Stimulated activated CD4-positive, alpha-beta T cell treated with anti-CD3 and anti-CD28 coated beads, Interleukin-4, amount 100 ng/mL, for 1 hour (primary cell): ENCODE measurements around the gene PSMB7.

Source experiments
- DNase-seq: peaks from one replicate; pipeline ENCODE4 v3.0.0-alpha.2; 2020

The PSMB7 gene

GRCh38 chr9:124409410-124409809, 5.8 kb downstream of the PSMB7 start:
- no peak for DNase-seq

- DNase-seq = no peak
Observed at GRCh38 chr9:124403246-124403645, 12.0 kb downstream of the PSMB7 start.

- no peak for DNase-seq
Observed at GRCh38 chr9:124399968-124400940, 15.0 kb downstream of the PSMB7 start.

- DNase-seq = no peak
Observed at GRCh38 chr9:124399323-124399967, 15.8 kb downstream of the PSMB7 start.

DNA sequence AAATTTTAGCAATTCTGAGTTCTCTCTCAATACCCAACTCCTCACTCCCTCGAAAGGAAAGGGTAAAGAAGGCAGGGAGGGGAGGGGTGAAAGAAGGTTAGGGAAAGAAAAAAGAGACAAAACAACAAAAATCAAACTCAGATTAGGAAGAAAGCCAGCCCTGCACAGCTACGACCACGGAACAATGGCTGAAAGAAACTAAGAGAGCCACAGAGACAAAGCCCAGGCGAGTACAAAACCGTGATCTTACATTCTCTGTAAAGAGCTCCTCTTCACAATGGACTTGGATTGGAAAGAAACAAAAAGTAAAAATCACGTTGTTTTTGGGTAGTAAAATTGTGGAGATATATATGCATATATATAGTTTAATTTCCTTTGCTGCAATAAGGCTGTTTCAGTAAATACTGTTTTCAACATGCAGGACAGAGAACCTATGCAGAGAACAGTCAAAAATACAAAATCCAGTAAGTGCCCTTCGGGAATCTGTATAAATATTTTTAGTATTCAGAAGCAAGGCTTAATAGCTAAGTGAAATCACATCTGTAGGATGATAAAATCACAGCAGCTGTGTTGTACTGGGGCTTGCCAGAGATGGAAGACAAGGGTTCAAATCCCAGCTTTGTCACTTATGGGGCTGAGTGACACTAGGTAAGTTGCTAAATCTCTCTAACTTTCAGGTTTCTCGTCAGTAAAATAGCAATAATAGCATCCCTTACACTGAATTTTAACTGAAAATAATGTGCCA, 16.9 kb downstream of the PSMB7 start:
- DNase-seq = no peak

DNA sequence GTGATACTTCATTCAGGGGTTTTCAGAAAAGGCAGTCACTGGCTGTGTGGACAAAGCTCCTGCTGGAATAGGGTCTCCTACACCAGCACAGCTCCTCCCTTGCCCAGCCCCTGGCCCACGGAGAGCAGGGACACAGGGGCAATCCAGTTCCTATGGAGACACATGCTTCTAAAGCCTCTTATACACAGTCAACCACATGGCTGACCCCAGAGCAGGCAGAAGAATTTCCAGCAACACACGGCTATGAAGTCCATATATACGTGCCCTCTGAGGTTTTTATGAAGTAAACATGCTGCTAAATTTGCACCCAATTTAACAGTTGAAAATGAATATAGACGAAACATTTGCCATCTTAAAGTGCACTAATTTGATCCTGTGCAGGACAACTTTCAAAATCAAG, 19.4 kb downstream of the PSMB7 start:
- no peak for DNase-seq

GRCh38 chr9:124394596-124394995, 20.6 kb downstream of the PSMB7 start:
- no peak for DNase-seq

- DNase-seq = no peak
Observed at GRCh38 chr9:124394167-124394566, 21.1 kb downstream of the PSMB7 start.

- no peak for DNase-seq
Observed at GRCh38 chr9:124392871-124393460, 22.3 kb downstream of the PSMB7 start.

DNA sequence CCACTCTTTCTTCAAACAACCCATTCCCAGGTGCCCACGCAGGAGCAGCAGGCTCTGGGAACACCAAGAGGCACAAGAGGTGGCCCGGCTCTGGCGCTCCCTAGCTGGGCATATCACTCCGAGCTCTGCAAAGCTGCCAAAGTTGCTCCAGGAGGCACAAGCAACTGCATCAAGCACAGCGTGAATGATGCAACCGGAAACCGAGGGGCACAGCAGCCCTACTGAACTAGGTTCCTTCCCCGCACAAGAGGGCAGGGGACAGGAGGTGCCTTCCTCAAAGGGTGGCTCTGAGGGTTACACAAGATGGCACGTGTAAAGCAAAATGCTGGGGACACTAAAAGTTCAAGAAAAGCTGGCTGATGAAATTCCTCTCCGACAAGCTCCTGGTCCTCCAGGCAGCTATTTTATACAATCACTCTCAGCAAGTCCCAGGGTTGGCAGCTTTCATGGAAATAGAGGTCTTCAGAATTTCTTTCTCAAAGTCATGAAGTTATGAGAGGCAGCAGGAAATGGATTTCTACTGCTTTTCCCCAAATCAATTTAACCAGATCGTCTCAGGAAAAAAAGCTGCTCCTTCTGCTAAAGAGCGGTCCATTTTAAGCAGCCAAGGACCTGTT, 22.9 kb downstream of the PSMB7 start:
- DNase-seq = no peak

- DNase-seq = no peak
Observed at GRCh38 chr9:124390794-124391658, 24.2 kb downstream of the PSMB7 start.

- no peak for DNase-seq
Observed at GRCh38 chr9:124389146-124389939, 25.9 kb downstream of the PSMB7 start.

- DNase-seq = no peak
Observed at GRCh38 chr9:124388275-124389048, 26.8 kb downstream of the PSMB7 start.

GRCh38 chr9:124386201-124386600, 29.0 kb downstream of the PSMB7 start:
- DNase-seq = no peak

DNA sequence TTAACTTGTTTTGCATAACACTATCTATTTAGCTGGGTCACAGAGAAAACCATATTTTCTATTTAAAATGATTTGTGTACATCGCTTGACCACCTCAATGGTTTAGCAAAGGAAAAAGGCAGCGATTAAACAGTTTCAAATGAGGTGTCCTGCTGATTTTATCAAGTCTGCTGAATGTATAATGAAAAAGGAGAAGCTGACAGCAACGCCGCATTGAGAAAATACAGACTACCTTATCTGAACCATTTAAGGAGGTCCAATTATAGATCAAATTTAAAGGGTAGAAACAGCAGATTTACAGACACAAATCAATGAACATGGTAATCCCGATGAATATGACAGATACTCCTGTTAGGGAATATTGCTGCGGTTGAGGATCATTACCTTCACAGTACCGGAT, 29.6 kb downstream of the PSMB7 start:
- DNase-seq = no peak

DNA sequence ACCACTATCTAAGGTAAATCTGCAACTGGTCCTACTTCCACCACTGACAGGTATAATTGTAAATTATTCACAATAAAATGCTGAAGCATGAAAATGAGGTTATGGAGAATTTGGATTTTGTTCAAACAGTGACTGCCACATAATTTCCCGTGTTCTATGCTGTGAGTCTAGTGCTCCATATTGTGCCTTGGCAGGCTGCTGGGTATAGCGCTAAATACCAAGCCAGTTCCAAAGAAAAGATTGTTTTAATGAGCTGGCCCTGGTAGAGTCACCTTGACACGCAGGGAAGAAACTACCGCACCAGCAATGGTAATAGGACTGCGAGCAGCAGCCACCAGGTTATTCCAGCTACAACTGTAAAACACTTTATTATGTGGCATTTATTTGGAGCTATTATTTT, 30.4 kb downstream of the PSMB7 start:
- DNase-seq = no peak

- no peak for DNase-seq
Observed at GRCh38 chr9:124384210-124384609, 31.0 kb downstream of the PSMB7 start.

- no peak for DNase-seq
Observed at GRCh38 chr9:124381170-124381945, 33.9 kb downstream of the PSMB7 start.
